WTC11 (cell line): ENCODE data around the gene PLXND1. TPM values are rescaled to one million over a fixed set of nuclear protein-coding genes. Genes with fewer than 3 reads are reported as not detected.

Experiments
- ATAC-seq: fragments of 200-7000 bp; cut with Tn5 transposase; 2 replicates; pipeline ENCODE4 v1.10.0; 2021; ENCODE audit warnings: mild to moderate bottlenecking, moderate library complexity
- CTCF ChIA-PET: fragments of 300-600 bp; sonication (Branson Sonifier 250); formaldehyde crosslinking; loops from one replicate; lab custom pipeline; 2021; ENCODE audit warnings: antibody characterized with exemption; lab: Charles Lee
- POLR2A ChIA-PET: fragments of 350-600 bp; sonication (Branson Sonifier 250); formaldehyde crosslinking; loops from one replicate; lab custom pipeline; 2021; ENCODE audit warnings: antibody characterized with exemption; lab: Charles Lee
- DNase-seq: peaks from one replicate; pipeline ENCODE4 v3.0.0; 2021; ENCODE audit warnings: low spot score
- H3K27ac Mint-ChIP-seq: 2 replicates; pipeline ENCODE4 v1.8.0; 2021; ENCODE audit warnings: mixed read lengths
- H3K27me3 Mint-ChIP-seq: 2 replicates; pipeline ENCODE4 v1.8.0; 2021; ENCODE audit warnings: low read depth, mild to moderate bottlenecking, moderate library complexity, mixed read lengths
- H3K36me3 Mint-ChIP-seq: 2 replicates; pipeline ENCODE4 v1.8.0; 2021; ENCODE audit warnings: mixed read lengths
- H3K4me1 Mint-ChIP-seq: 2 replicates; pipeline ENCODE4 v1.8.0; 2022; ENCODE audit warnings: mixed read lengths
- H3K4me3 Mint-ChIP-seq: 2 replicates; pipeline ENCODE4 v1.8.0; 2021; ENCODE audit warnings: mild to moderate bottlenecking, moderate library complexity, mixed read lengths
- H3K9me3 Mint-ChIP-seq: 2 replicates; pipeline ENCODE4 v1.8.0; 2021; ENCODE audit warnings: mixed read lengths
- ATF1 ChIP-seq: sonication (generic); formaldehyde crosslinking; IDR thresholded peaks from 2 replicates; pipeline ENCODE4 v1.8.1; 2023; ENCODE audit warnings: mild to moderate bottlenecking, moderate library complexity, missing genetic modification reagents
- CREB1 ChIP-seq: sonication (generic); formaldehyde crosslinking; IDR thresholded peaks from 2 replicates; pipeline ENCODE4 v1.8.0; 2023; ENCODE audit warnings: mild to moderate bottlenecking, missing genetic modification reagents
- GRHL2 ChIP-seq: fragments of 250-450 bp; sonication (Bioruptor Pico); IDR thresholded peaks from 2 replicates; pipeline ENCODE4 v1.8.0; 2022; ENCODE audit warnings: mild to moderate bottlenecking, moderate library complexity; ENCODE audit not compliant: insufficient replicate concordance, severe bottlenecking
- KAT7 ChIP-seq: sonication (generic); formaldehyde crosslinking; IDR thresholded peaks from 2 replicates; pipeline ENCODE4 v1.8.1; 2023; ENCODE audit warnings: missing genetic modification reagents, mild to moderate bottlenecking, borderline replicate concordance
- NFATC4 ChIP-seq: fragments of 250-450 bp; sonication (Bioruptor Pico); IDR thresholded peaks from 2 replicates; pipeline ENCODE4 v1.9.0; 2021; ENCODE audit warnings: mild to moderate bottlenecking
- NR1H2 ChIP-seq: sonication (generic); formaldehyde crosslinking; IDR thresholded peaks from 2 replicates; pipeline ENCODE4 v1.9.0; 2021; ENCODE audit warnings: mild to moderate bottlenecking, moderate library complexity, missing genetic modification reagents
- PRRX2 ChIP-seq: fragments of 250-450 bp; sonication (Bioruptor Pico); IDR thresholded peaks from 2 replicates; pipeline ENCODE4 v1.8.0; 2021; ENCODE audit warnings: mild to moderate bottlenecking
- SMAD3 ChIP-seq: sonication (generic); formaldehyde crosslinking; IDR thresholded peaks from 2 replicates; pipeline ENCODE4 v1.8.0; 2022; ENCODE audit warnings: missing genetic modification reagents, mild to moderate bottlenecking, borderline replicate concordance
- TCF7 ChIP-seq: sonication (generic); formaldehyde crosslinking; IDR thresholded peaks from 2 replicates; pipeline ENCODE4 v1.8.0; 2022; ENCODE audit warnings: mild to moderate bottlenecking, low read depth, missing genetic modification reagents, moderate library complexity
- TEAD1 ChIP-seq: sonication (generic); formaldehyde crosslinking; IDR thresholded peaks from 2 replicates; pipeline ENCODE4 v1.8.0; 2022; ENCODE audit warnings: mild to moderate bottlenecking, missing genetic modification reagents
- TEAD4 ChIP-seq: sonication (generic); formaldehyde crosslinking; IDR thresholded peaks from 2 replicates; pipeline ENCODE4 v1.8.0; 2022; ENCODE audit warnings: mild to moderate bottlenecking, missing genetic modification reagents
- TP53 ChIP-seq: sonication (generic); formaldehyde crosslinking; IDR thresholded peaks from 2 replicates; pipeline ENCODE4 v1.8.1; 2023; ENCODE audit warnings: mild to moderate bottlenecking, missing genetic modification reagents
- ZBTB21 ChIP-seq: sonication (generic); formaldehyde crosslinking; IDR thresholded peaks from 2 replicates; pipeline ENCODE4 v1.8.1; 2023; ENCODE audit warnings: mild to moderate bottlenecking, missing genetic modification reagents, borderline replicate concordance
- ZNF138 ChIP-seq: sonication (generic); formaldehyde crosslinking; conservative IDR thresholded peaks from 2 replicates; pipeline ENCODE4 v1.8.1; 2022; ENCODE audit warnings: mild to moderate bottlenecking, moderate library complexity, missing genetic modification reagents
- ZNF219 ChIP-seq: sonication (generic); formaldehyde crosslinking; IDR thresholded peaks from 2 replicates; pipeline ENCODE4 v1.8.0; 2023; ENCODE audit warnings: missing genetic modification reagents, mild to moderate bottlenecking, borderline replicate concordance
- ZNF232 ChIP-seq: sonication (generic); formaldehyde crosslinking; IDR thresholded peaks from 2 replicates; pipeline ENCODE4 v1.8.0; 2022; ENCODE audit warnings: mild to moderate bottlenecking, missing genetic modification reagents
- ZNF263 ChIP-seq: sonication (generic); formaldehyde crosslinking; IDR thresholded peaks from 2 replicates; pipeline ENCODE4 v1.8.1; 2022; ENCODE audit warnings: low read depth, mild to moderate bottlenecking, moderate library complexity, missing genetic modification reagents
- total RNA-seq: library from RNA; stranded (reverse); gene quantifications from 3 replicates; pipeline ENCODE4 v1.2.3, GENCODE V29; 2021
- TF ChIP-seq, protein P1 (sequence below): fragments of 250-450 bp; sonication (Bioruptor Pico); conservative IDR thresholded peaks from 2 replicates; pipeline ENCODE4 v1.9.0; 2021; ENCODE audit warnings: mild to moderate bottlenecking
- TF ChIP-seq, protein P2 (sequence below): fragments of 250-450 bp; sonication (Bioruptor Pico); IDR thresholded peaks from 2 replicates; pipeline ENCODE4 v2.1.2; 2022; ENCODE audit warnings: mild to moderate bottlenecking, moderate library complexity
- TF ChIP-seq, protein P3 (sequence below): sonication (generic); formaldehyde crosslinking; IDR thresholded peaks from 2 replicates; pipeline ENCODE4 v1.8.0; 2023; ENCODE audit warnings: missing genetic modification reagents
- TF ChIP-seq, protein P4 (sequence below): fragments of 250-450 bp; sonication (Bioruptor Pico); IDR thresholded peaks from 2 replicates; pipeline ENCODE4 v1.8.0; 2021; ENCODE audit warnings: mild to moderate bottlenecking
- TF ChIP-seq, protein P5 (sequence below): fragments of 250-450 bp; sonication (Bioruptor Pico); IDR thresholded peaks from 2 replicates; pipeline ENCODE4 v1.9.0; 2021; ENCODE audit warnings: mild to moderate bottlenecking
- TF ChIP-seq, protein P6 (sequence below): sonication (generic); formaldehyde crosslinking; IDR thresholded peaks from 2 replicates; pipeline ENCODE4 v1.8.1; 2022; ENCODE audit warnings: low read depth, mild to moderate bottlenecking, moderate library complexity, missing genetic modification reagents, borderline replicate concordance

Gene PLXND1
- total RNA-seq, 1 experiment from 2014 or later, result 56.7 TPM

DNA sequence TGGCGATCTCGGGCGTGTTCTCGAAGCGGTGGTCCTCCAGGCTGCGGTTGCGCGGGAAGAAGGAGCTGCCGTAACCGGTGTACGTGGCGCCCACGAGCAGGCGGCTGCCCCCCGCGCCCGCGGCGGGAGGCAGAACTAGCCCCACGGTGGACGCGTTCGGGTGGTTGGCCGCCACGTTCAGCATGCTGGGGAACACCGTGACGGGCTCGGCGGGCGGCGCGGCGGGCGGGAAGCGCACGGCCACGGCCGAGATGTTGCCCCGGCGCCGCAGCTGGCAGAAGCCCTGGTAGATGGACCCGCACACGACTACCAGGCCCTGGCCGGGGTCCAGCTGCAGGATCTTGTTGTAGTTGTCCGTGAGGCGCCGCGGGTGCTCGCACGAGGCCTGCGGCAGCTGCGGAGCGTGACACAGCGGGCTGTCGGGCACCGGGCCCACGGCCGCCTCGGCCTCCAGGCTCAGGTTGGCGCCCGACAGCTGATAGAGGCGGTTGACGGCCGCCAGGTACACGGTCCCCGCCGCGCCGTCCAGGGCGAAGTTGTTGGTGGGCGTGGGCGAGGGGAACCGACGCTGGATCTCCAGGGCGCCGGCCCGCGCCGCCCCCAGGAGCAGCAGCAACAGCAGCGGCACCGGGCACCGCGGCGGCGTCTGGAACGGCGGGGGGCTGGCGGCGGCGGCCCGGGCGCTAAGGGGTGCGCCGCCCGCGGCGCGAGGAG, 397 bp downstream of the PLXND1 start (continued):
- TF ChIP-seq CREB1 (CRISPR knock-in tag) (no peak), NR1H2 (no peak), NFATC4 (CRISPR knock-in tag) (no peak), GRHL2 (no peak), TCF7 (CRISPR knock-in tag) (0 out of 2 replicates have a peak, but pooled peaks have one; percentile 29), TEAD4 (CRISPR knock-in tag) (no peak), PRRX2 (CRISPR knock-in tag) (no peak), SMAD3 (no peak), TP53 (CRISPR knock-in tag) (0 out of 2 replicates have a peak, but pooled peaks have one; percentile 12), KAT7 (CRISPR knock-in tag) (peak; percentile 67; the same call in 1 of the 2 replicates)
- TF ChIP-seq, protein P1, sequence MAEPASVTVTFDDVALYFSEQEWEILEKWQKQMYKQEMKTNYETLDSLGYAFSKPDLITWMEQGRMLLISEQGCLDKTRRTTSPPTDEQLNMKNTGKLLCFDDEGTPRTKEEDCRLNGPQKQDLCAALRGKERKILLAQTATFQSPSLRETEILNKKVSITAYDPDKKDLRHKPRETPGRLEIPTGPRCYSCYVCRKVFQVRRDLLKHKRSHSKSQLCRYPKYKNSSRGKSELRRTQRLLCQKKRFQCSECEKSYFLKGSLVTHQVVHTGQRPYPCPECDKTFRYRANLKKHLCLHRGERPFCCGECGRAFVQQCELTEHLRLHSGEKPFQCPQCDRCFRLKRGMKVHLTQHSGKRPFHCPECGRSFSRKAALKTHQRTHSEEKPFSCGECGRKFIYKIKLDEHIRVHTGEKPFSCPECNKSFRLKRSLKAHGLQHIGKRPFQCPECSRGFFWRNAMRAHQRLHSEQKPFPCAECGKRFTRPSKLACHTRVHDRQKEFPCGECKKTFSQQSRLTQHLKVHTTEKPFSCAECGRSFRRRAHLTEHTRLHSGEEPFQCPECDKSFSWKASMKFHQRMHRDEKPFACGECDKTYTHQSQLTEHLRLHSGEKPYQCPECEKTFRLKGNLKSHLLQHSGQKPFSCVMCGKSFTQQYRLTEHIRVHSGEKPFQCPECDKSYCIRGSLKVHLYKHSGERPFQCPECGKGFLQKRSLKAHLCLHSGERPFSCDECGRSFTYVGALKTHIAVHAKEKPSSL (CRISPR knock-in tag), result no peak
- TF ChIP-seq, protein P2, sequence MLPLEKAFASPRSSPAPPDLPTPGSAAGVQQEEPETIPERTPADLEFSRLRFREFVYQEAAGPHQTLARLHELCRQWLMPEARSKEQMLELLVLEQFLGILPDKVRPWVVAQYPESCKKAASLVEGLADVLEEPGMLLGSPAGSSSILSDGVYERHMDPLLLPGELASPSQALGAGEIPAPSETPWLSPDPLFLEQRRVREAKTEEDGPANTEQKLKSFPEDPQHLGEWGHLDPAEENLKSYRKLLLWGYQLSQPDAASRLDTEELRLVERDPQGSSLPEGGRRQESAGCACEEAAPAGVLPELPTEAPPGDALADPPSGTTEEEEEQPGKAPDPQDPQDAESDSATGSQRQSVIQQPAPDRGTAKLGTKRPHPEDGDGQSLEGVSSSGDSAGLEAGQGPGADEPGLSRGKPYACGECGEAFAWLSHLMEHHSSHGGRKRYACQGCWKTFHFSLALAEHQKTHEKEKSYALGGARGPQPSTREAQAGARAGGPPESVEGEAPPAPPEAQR (CRISPR knock-in tag), result no peak
- TF ChIP-seq, protein P3, sequence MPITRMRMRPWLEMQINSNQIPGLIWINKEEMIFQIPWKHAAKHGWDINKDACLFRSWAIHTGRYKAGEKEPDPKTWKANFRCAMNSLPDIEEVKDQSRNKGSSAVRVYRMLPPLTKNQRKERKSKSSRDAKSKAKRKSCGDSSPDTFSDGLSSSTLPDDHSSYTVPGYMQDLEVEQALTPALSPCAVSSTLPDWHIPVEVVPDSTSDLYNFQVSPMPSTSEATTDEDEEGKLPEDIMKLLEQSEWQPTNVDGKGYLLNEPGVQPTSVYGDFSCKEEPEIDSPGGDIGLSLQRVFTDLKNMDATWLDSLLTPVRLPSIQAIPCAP (CRISPR knock-in tag), result no peak

DNA sequence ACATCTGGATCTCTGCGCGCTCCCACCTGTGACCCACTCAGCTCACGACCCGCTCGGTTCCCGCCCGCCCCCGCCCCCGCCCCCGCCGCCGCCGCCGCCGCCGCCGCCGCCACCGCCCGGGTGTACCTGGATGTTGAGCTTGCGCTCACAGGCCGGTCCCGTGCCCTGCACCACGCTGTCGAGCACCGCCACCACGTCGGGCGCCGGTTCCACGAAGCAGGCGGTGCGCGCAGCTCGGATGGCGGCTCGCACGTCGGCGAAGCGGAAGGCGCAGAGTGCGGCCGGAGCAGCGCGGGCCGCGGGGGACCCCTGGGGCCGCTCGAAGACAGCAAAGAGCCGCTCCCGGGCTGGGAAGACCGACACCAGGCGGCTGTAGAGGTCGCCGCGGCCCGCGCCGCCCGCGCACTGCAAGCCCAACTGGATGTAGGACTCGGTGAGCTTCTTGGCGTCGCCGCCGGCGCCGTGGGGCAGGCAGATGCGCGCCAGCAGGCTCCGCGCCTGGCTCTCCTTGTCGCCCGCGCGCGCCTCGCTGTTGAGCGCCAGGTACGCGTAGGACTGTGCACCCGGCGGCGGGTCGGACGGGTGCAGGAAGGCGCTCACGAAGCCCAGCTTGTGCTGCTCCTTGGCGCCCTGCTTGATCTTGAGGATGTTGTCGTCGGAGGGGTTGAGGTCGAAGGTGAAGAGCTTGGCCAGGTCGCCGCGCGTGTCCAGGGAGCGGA, 1.1 kb downstream of the PLXND1 start:
- Mint-ChIP-seq H3K4me1 (peaks cover 64% of the 10 kb centered on the region), H3K27ac (no peak overlapping the region; the same call in 1 of the 2 replicates), H3K27me3 (peaks cover 39% of the 10 kb centered on the region), H3K36me3 (no peaks in the 10 kb centered on the region), H3K4me3 (peak overlapping the region; percentile 90), H3K9me3 (no peaks in the 10 kb centered on the region)
- ChIA-PET POLR2A (interaction anchor here (0.8 to 1.4 kb wide), 3 partner anchors 11 to 165 kb away, joined by 3 read pairs; partner anchors contain the start of genes IFT122 and MBD4), CTCF (interaction anchor here (0.6 to 4.3 kb wide), 12 partner anchors 9 to 329 kb away, joined by 3 to 40 read pairs (median 4); no protein-coding TSS in a partner anchor)
- DNase-seq, result peak; percentile 70
- peak; percentile 11 for ATAC-seq
- no peak for TF ChIP-seq ZNF219 (CRISPR knock-in tag)
- TF ChIP-seq ZBTB21, result no peak
- TF ChIP-seq, protein P4, sequence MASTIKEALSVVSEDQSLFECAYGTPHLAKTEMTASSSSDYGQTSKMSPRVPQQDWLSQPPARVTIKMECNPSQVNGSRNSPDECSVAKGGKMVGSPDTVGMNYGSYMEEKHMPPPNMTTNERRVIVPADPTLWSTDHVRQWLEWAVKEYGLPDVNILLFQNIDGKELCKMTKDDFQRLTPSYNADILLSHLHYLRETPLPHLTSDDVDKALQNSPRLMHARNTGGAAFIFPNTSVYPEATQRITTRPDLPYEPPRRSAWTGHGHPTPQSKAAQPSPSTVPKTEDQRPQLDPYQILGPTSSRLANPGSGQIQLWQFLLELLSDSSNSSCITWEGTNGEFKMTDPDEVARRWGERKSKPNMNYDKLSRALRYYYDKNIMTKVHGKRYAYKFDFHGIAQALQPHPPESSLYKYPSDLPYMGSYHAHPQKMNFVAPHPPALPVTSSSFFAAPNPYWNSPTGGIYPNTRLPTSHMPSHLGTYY (CRISPR knock-in tag), result no peak
- no peak; the same call in 1 of the 2 replicates for TF ChIP-seq SMAD3
- TF ChIP-seq, protein P5, sequence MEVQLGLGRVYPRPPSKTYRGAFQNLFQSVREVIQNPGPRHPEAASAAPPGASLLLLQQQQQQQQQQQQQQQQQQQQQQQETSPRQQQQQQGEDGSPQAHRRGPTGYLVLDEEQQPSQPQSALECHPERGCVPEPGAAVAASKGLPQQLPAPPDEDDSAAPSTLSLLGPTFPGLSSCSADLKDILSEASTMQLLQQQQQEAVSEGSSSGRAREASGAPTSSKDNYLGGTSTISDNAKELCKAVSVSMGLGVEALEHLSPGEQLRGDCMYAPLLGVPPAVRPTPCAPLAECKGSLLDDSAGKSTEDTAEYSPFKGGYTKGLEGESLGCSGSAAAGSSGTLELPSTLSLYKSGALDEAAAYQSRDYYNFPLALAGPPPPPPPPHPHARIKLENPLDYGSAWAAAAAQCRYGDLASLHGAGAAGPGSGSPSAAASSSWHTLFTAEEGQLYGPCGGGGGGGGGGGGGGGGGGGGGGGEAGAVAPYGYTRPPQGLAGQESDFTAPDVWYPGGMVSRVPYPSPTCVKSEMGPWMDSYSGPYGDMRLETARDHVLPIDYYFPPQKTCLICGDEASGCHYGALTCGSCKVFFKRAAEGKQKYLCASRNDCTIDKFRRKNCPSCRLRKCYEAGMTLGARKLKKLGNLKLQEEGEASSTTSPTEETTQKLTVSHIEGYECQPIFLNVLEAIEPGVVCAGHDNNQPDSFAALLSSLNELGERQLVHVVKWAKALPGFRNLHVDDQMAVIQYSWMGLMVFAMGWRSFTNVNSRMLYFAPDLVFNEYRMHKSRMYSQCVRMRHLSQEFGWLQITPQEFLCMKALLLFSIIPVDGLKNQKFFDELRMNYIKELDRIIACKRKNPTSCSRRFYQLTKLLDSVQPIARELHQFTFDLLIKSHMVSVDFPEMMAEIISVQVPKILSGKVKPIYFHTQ (CRISPR knock-in tag), result no peak
- TF ChIP-seq ZNF263, result no peak
- TF ChIP-seq, protein P6, sequence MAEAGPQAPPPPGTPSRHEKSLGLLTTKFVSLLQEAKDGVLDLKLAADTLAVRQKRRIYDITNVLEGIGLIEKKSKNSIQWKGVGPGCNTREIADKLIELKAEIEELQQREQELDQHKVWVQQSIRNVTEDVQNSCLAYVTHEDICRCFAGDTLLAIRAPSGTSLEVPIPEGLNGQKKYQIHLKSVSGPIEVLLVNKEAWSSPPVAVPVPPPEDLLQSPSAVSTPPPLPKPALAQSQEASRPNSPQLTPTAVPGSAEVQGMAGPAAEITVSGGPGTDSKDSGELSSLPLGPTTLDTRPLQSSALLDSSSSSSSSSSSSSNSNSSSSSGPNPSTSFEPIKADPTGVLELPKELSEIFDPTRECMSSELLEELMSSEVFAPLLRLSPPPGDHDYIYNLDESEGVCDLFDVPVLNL, result peak; percentile 10; the same call in 1 of the 2 replicates
- TF ChIP-seq ATF1 (CRISPR knock-in tag), result no peak
- TF ChIP-seq ZNF232, result 0 out of 2 replicates have a peak, but pooled peaks have one; percentile 46
- 0 out of 2 replicates have a peak, but pooled peaks have one; percentile 32 for TF ChIP-seq TEAD1 (CRISPR knock-in tag)
- TF ChIP-seq ZNF138 (CRISPR knock-in tag), result no peak
- no peak for TF ChIP-seq KAT7 (CRISPR knock-in tag)
